Limb (tissue), 2 donors: ENCODE measurements around the gene PRRT2.
"Not testable (repeated sequence)": the region's sequence is repeated elsewhere in the genome, so short reads cannot be mapped to it uniquely, and the experiment has no call there.

Experiments used
- DNase-seq, 2 donors: peaks; one replicate each; pipeline ENCODE4 v3.0.0-alpha.2; 2016; ENCODE audit errors: extremely low spot score in 2 of 2

The PRRT2 gene

GRCh38 chr16:29790949-29791844 lies 20.8 kb upstream of the PRRT2 start:
- no peak for DNase-seq

DNA sequence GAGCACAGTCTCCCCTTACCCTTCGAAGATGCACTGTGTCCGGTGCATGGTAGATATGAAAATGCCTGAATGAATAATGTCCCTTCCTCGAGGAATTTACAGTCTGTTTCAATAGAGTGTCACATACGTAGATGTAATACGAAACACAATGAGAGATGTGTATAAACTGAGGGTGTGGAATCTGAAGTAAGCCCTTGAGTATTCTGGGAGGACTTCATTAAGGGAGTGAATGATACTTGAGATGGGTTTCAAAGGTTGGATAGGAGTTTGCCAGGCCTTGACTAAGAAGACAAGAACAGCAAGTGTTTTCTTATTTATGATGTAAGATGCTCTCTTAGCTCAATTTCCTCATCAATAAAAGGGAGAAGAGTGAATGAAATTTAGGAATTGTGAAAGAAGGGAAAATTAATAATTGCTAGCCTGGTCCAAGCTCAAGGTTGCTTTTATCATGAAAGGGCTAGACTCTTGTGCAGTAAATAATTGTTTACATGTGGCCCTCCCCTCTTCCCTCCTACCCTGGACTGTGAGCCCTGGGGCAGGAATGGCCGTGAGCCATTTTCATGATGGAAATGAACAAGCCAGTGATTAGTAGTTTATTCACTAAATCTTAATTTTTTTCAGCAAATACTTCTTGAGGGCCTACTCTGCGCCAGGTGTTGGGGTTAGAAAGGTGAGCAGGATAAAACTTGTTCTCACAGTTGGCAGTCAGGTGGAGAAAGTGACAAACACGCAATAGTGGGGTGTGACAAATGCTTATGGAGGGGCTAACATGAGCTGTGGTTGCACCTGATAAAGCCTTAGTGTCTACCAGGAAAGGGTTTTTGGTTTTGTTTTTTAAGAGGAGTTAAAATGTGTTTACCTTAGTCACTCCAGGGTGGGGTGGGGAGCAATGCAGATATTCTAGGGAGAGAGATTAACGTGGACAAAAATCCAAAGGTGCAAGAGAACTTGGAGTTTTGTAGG lies 19.9 kb upstream of the PRRT2 start:
- no peak for DNase-seq

GRCh38 chr16:29793153-29793552 lies 18.8 kb upstream of the PRRT2 start:
- not testable (repeated sequence) for DNase-seq

DNA sequence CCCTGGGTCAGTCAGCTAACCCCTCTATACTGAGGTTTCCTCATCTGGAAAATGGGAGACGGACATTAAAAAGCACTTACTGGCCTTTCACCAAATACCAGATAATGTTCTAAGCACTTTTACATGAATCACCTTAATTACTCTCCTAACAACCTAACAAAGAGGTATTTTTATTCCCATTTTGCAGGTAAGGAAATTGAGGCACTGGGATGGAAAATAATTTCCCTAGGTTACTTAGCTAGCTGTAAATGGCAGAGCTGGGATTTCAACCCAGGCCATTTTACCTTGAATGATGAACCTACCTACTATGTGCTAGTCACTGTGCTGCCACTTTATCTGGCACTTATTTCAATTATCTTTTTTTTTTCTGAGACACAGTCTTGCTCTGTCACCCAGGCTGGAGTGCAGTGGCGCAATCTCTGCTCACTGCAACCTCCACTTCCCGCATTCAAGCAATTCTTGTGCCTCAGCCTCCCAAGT lies 17.7 kb upstream of the PRRT2 start:
- no peak for DNase-seq

- no peak for DNase-seq
Measured at GRCh38 chr16:29802416-29802935, 9.5 kb upstream of the PRRT2 start.

GRCh38 chr16:29804020-29804419 lies 8.0 kb upstream of the PRRT2 start:
- no peak for DNase-seq

- no peak for DNase-seq
Measured at GRCh38 chr16:29804455-29805231, 7.3 kb upstream of the PRRT2 start.

DNA sequence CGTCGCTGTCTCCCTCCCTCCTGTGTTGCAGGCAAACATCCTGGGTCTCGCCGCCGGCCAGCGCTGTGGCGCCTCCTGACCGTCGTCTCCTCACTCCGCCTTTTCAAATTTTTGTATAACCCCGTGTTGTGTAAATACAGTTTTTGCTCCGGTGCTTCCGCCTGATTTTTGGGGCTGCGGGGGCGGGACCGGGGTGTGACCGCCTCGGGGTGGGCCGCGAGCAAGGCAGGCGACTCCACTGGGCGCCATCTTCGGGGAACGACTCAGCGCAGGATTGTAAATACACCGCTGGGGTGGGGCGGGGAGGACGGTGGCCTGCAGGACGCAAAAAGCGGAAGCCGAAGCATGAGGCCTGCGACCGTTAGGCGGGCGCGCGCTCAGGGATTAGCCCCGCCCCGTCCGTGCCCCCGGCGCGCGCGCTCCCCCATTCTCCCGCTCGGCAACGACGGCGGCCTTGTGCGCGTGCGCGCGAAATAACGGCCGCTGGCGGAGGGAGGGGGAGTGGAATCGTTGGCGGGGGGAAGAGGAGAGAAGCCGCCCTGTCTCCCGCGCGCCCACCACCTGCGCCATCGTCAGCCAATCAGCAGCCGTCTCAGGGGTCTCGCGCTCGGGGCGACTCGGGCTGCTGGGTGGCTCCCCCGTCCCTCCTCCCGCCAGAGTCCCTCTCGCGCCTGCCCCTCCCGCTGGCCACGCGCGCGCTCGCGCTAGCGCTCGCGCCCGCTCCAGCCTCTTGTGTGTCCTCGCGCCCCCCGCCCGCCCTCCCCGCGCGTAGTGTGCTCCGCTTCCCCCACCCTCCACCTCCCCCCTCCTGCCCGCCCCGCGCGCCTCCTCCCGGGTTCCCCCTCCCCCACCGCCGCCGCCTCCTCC lies 6.5 kb upstream of the PRRT2 start:
- peak; percentile 96 to 99 for DNase-seq

GRCh38 chr16:29806099-29806579 lies 5.9 kb upstream of the PRRT2 start, which contains the start of gene MAZ:
Gene MAZ, plus strand, starts transcription at chr16:29806529. Its CDS starts 173 bp downstream, at chr16:29806702.
- DNase-seq, result no peak

- peak in 1 of 2 donors; percentile 81 for DNase-seq
Measured at GRCh38 chr16:29806641-29807425, 5.2 kb upstream of the PRRT2 start.

GRCh38 chr16:29807426-29808218 lies 4.4 kb upstream of the PRRT2 start:
- peak; percentile 79 to 86 for DNase-seq

GRCh38 chr16:29808219-29808900 lies 3.6 kb upstream of the PRRT2 start:
- no peak for DNase-seq

DNA sequence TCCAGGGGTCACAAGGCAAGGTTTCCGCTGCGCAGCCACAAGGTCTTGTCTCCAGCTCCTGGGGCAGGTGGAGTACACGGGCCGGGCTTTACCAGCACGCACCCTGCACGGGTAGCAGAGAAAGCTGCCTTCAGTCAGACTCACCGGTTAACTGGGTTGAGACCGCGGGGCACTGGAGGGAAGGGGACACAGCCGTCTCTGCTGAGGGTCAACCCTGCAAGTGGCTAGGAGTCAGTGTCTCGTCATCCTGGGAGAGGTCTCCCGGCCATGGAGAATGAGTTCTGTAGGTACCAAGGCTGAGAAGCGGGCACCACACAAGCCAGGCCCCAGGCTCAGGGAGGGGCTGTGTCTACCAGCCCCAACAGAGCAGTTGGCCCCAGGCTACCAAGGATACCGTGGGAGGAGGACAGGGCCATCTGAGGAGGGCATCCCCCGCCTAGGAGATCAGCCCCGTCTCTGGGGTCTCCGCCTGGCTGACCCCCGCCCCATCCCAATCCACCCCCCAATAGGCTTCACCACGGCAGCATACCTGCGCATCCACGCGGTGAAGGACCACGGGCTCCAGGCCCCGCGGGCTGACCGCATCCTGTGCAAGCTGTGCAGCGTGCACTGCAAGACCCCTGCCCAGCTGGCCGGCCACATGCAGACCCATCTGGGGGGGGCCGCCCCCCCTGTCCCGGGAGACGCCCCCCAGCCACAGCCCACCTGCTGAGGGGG lies 2.8 kb upstream of the PRRT2 start:
- DNase-seq, result no peak

GRCh38 chr16:29809850-29810698 lies 1.9 kb upstream of the PRRT2 start:
- peak in 1 of 2 donors; percentile 51 for DNase-seq

DNA sequence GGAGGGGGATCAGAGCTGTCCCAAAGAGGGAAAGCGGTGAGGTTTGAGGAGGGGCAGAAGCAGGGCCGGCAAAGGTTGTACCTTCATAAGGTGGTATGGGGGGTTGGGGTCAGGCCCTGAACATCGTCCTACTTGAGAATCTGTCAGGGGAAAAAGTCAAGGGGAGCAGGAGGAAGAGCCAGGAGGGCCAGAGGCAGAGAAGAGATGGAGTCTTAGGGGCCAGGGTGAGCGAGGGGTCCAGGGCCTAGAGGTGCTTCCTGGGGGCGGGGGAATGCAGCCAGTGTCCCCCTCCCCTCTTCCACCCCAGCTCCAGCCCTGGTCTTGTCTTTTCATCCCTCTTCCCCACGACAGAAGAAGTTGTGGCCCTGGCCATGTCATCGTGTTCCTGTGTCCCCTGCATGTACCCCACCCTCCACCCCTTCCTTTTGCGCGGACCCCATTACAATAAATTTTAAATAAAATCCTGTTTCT lies 1.3 kb upstream of the PRRT2 start:
- DNase-seq, result no peak
